ENCODE measurements around the gene ATP5PO.

DNA sequence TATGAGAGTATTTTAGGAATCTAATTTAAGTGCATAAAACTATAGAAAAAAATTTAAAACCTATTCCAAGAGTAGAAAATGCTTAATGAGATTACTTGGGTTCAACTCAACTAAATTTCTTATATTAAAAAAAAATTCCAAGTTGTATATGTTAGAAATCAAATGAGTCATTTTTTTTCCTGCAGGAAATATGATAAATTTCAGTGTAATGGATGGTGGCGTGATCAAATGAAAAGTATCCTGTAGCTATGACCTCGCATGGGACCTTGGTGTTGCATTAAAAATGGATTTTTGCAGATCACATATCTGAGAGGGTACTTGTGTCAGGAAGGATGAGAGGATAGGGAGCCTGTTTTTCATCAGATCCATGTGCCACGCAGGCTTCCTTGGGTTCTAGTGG lies 17.9 kb downstream of the ATP5PO start:
- TF ChIP-seq, protein P1, sequence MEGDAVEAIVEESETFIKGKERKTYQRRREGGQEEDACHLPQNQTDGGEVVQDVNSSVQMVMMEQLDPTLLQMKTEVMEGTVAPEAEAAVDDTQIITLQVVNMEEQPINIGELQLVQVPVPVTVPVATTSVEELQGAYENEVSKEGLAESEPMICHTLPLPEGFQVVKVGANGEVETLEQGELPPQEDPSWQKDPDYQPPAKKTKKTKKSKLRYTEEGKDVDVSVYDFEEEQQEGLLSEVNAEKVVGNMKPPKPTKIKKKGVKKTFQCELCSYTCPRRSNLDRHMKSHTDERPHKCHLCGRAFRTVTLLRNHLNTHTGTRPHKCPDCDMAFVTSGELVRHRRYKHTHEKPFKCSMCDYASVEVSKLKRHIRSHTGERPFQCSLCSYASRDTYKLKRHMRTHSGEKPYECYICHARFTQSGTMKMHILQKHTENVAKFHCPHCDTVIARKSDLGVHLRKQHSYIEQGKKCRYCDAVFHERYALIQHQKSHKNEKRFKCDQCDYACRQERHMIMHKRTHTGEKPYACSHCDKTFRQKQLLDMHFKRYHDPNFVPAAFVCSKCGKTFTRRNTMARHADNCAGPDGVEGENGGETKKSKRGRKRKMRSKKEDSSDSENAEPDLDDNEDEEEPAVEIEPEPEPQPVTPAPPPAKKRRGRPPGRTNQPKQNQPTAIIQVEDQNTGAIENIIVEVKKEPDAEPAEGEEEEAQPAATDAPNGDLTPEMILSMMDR (conservative IDR thresholded peaks at IDR 0.05; ENCODE audit: low read depth, low read length), result no peak
- TF ChIP-seq EZH2 (IDR thresholded peaks at IDR 0.05; ENCODE audit: borderline replicate concordance, low read depth, low read length, poor library complexity, severe bottlenecking), result no peak

Measured in A673 (cell line).